Measurements from ENCODE around the gene KRT25. TPM values are rescaled to one million over a fixed set of nuclear protein-coding genes. Genes with fewer than 3 reads are reported as not detected.
"Not testable (repeated sequence)": the region's sequence is repeated elsewhere in the genome, so short reads cannot be mapped to it uniquely, and the experiment has no call there.

Gene KRT25
- total RNA-seq, 1 donor from 2014 or later, result not detected

DNA sequence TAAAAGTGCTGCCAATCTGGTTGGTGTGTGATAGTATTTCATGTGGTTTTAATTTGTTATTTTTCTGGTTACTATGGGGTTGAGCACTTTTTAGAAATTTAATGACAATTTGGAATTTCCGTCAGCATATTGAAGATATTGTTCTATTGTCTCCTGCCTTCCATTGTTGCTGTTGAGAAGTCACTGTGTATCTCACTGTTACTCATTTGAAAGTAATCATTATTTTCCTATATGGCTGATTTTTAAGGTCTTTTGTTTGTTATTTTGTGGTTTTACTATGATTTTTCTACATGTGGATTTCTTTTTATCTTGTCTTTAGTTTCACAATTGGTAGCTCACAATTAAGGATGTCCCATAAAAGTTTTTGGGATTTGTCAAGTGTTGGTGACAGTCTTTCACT, 8.6 kb upstream of the KRT25 start:
- DNase-seq (ENCODE audit: low spot score), result no peak

DNA sequence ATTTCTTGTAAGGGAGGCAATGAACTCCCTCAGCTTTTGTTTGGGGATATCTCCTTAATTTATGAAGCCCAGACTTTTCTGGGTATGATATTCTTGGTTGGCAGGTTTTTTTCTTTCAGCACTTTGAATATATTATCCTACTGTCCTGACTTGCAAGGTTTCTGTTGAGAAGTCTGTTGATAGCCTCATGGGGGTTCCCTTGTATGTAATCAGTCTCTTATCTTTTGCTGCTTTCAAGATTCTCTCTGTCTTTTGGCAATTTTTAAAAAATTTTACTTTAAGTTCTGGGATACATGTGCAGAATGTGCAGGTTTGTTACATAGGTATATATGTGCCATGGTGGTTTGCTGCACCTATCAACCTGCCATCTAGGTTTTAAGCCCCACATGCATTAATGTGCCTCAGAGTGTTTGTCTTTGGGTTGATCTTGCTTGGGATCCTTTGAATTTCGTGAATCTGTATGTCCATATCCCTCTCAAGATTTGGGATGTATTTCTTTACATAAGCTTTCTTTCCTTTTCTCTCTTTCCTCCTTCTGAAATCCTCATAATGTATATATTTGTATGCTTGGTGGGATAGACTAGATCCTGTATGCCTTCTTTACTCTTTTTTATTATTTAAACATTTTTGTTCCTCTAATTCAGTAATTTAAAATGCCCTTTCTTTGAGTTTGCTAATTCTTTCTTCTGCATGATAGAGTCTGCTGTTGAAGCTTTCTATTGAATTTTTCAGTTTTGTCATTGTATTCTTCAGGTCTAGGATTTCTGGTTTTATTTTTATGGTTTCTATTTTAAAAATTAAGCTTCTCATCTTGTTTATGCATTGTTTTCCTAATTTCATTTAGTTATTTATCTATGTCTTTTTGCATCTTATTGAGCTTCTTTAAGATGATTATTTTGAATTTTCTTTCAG, 5.2 kb upstream of the KRT25 start:
- intact Hi-C loops (cut with DNase I), result no loop called here
- no peak for DNase-seq (ENCODE audit: low spot score)

More for the DNA sequence above, 8.6 kb upstream of the KRT25 start:
- intact Hi-C loops (cut with DNase I), result no loop called here

- intact Hi-C loops (cut with DNase I), result no loop called here
- DNase-seq (ENCODE audit: low spot score), result no peak
Observed at GRCh38 chr17:40753804-40754203, 1.3 kb downstream of the KRT25 start.

DNA sequence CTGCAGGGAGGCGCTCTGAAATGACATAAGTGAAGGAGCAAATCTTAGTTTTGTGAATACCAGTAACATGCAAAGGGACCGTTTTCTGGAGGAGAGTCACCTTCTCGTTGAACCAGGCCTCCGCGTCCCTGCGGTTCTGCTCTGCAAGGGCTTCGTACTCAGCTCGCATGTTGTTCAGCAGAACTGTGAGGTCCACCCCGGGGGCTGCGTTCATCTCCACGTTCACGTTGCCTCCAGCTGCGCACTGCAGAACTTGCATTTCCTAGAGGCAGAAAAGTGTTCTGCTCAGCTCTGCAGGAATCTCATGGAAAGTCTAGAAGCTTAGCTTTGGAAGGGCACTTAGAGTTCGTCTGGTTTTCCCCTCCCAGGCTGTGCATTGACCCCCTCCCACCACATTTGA, 4.1 kb downstream of the KRT25 start:
- no peak for DNase-seq (ENCODE audit: low spot score)
- intact Hi-C loops (cut with DNase I), result no loop called here

DNA sequence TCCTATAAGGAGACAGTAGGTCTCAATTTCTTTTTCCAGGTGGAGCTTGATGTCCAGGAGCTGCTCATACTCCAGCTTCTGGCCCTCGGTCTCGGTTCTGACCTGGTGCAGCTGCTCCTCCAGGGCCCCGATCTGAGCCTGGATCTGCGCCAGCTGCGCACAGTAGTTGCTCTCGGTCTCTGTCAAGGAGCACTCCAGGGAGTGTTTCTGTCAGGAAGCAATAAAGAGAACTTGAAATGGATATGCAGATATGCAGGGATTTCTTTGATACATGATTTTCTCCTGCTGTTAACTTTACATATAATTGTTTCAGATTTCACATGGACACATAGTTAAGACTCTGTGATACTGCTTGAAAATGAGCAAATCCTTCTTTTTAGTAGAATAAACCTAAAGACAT, 4.7 kb downstream of the KRT25 start:
- intact Hi-C loops (cut with DNase I), result no loop called here
- no peak for DNase-seq (ENCODE audit: low spot score)

DNA sequence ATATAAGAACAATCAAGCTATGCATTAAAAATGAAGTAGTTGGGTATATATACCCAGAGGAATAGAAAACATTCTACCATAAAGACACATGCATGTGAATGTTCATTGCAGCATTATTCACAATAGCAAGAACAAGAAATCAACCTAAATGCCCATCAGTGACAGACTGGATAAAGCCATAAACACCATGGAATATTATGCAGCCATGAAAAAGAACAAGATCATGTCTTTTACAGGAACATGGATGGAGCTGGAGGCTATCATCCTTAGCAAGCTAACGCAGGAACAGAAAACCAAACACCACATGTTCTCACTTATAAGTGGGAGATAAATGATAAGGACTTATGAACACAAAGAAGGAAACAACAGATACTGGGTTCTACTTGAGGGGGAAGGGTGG, 6.5 kb downstream of the KRT25 start:
- DNase-seq (ENCODE audit: low spot score); intact Hi-C loops (cut with DNase I): not testable (repeated sequence)

DNA sequence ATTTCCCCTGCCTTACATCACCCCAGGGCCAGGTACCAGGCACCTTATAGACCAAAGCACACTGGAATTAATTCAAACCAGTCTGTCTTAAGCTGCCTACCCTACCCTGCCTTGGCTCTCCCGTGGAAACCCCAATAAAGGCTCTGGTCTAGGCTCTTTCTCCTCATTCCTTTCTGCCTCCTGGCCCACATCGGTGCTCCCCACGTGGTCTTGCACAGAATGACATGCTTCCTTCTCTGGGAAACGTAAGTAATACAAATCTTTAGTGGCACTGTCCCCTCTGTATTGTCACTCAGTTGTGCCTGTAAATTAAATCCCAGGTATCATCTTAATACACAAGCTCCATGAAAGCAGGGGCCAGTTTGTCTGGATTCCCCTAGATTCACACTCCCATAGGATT, 16.6 kb downstream of the KRT25 start:
- intact Hi-C loops (cut with DNase I), result no loop called here
- no peak for DNase-seq (ENCODE audit: low spot score)

- intact Hi-C loops (cut with DNase I), result no loop called here
Observed at GRCh38 chr17:40735016-40735415, 20.1 kb downstream of the KRT25 start.

DNA sequence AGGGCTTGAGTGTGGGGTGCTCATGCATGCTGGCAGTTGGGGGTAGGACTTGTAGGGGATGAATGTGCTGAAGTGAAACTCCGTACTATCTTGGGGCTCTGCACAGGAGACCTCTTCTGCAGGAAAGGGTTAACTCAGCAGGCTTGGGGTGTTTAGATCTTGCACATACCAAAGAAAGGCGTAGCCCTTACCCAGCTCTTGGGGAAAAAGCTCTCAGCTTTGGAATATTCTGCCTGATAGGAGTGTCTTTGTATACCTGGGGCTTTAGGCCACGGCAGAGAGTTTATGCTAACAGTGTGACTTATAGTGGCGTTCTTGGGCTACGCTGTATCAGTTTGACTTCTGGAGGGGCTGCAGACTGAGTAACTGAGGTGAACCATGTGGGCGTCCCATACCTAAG, 21.1 kb downstream of the KRT25 start:
- intact Hi-C loops (cut with DNase I), result no loop called here
- DNase-seq (ENCODE audit: low spot score), result no peak

More at GRCh38 chr17:40735016-40735415, 20.1 kb downstream of the KRT25 start:
- no peak for DNase-seq (ENCODE audit: low spot score)

DNA sequence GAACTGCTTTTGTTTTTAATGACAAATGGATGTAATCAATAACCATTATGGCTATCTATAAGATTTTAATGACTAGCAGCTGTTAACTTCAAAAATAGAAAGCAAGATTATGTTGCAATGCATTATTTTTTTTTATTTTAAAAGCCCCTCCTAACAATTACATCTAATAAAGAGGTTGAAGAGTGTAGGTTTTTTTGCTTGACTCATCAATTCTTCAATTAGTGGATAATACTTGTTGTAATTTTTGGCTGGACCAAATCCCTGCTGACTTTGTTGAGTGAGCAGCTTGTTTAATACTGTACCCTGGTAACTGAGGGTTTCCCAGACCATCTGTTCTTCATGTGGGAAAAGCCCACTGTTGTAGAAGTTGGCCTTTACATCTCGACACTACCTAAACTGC, 24.2 kb downstream of the KRT25 start:
- no peak for DNase-seq (ENCODE audit: low spot score)
- intact Hi-C loops (cut with DNase I), result no loop called here

DNA sequence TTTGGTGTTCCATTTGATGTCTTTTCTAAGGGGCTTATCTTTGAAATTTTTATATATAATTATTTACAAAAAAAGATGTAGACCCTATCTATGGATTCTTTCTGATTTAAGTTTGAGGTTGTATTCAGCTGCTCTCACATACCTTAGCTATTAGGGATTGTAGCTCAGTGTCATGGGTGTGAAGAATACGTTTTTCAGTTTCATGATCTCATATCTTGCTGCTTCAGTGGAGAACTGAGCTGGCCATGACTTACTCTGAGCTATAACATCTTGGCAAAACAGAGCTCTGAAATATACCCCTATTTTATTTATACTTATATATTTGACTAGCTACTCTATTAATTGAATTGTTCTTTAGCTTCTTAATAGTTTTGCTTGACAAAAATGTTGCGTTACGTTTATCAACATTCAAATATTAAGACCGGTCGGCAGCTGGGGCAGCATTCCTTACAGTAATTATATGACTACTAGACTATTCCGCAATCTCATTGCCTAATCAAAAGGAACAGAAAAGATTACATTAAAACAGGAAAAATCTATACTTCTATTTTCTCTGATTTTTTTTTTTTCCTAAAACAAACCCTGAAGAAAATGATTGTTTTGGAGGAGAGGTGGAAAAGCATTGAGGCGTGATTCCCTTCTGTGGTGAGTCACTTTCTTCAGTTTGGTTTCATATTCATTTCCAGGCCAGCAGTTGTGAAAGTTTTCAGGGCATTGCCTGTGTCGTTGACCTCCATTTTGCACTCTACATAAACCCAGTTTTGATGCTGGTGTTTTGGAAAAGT, 27.5 kb downstream of the KRT25 start:
- DNase-seq (ENCODE audit: low spot score), result no peak
- intact Hi-C loops (cut with DNase I), result no loop called here

- intact Hi-C loops (cut with DNase I), result no loop called here
- DNase-seq (ENCODE audit: low spot score), result no peak
Observed at GRCh38 chr17:40726919-40727318, 28.2 kb downstream of the KRT25 start.

DNA sequence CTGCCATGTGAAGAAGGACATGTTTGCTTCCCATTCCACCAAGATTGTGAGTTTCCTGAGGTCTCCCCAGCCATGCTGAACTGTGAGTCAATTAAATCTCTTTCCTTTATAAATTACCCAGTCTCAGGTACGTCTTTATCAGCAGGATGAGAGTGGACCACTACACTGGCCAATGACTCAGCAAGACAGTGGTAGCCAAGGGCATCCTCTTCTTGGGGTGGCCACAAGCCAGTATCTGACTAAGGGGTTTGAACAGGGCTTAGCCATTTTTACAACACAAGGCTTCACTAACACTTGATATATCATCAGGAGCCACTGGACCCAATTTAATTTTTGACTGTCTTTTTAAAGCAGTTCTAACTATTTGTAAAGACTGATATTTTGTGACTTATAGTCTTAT, 30.5 kb downstream of the KRT25 start:
- intact Hi-C loops (cut with DNase I), result no loop called here
- DNase-seq (ENCODE audit: low spot score), result no peak

DNA sequence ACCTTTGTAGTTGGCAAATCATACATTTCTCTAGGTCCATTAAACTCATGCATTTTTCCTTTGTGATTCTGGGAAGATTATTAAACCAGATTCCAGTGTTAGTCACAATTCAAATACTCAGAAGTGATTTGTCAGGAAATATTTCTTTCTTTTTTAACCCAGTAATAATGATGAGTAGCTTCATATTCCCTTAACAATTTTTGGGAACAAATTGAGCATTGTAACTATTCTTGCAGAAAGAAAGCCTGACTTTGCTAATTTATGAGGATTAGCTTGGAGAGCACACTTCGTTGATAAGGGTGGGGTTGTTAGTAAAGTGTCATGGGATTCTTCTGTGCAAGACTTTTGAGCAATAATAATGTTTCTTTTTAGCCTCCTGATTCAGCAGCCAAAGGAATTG, 32.9 kb downstream of the KRT25 start:
- DNase-seq (ENCODE audit: low spot score), result no peak
- intact Hi-C loops (cut with DNase I), result no loop called here

- no peak for DNase-seq (ENCODE audit: low spot score)
Observed at GRCh38 chr17:40720899-40721298, 34.2 kb downstream of the KRT25 start.

GRCh38 chr17:40718930-40719329, 36.2 kb downstream of the KRT25 start:
- intact Hi-C loops (cut with DNase I), result no loop called here
- no peak for DNase-seq (ENCODE audit: low spot score)

More at GRCh38 chr17:40720899-40721298, 34.2 kb downstream of the KRT25 start:
- intact Hi-C loops (cut with DNase I), result no loop called here

GRCh38 chr17:40717776-40718175, 37.4 kb downstream of the KRT25 start:
- DNase-seq (ENCODE audit: low spot score), result no peak

GRCh38 chr17:40714473-40714872, 40.7 kb downstream of the KRT25 start:
- intact Hi-C loops (cut with DNase I), result no loop called here
- DNase-seq (ENCODE audit: low spot score), result no peak

More at GRCh38 chr17:40717776-40718175, 37.4 kb downstream of the KRT25 start:
- intact Hi-C loops (cut with DNase I), result no loop called here

GRCh38 chr17:40707745-40708144, 47.4 kb downstream of the KRT25 start:
- intact Hi-C loops (cut with DNase I), result no loop called here
- DNase-seq (ENCODE audit: low spot score), result no peak

- no peak for DNase-seq (ENCODE audit: low spot score)
- intact Hi-C loops (cut with DNase I), result no loop called here
Observed at GRCh38 chr17:40705584-40705983, 49.5 kb downstream of the KRT25 start.

DNA sequence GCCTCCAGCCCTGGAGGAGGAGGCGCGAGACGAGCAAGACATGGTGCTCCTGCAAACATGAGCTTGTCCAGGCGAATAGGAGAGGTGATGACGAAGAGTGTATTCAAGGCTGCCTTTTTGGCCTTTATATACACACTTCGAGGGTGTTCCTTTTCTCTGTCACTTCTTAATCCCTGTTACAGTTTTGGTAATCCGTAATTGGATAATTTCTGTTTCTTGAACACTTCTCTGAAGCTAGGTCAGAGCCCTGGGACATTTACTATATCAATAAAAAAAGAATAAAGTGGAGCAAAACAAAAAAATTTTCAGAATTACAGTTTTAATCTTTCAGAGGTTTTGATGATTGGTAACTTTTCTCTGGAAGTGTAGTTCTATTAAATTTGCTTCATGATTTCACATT, 51.5 kb downstream of the KRT25 start, which contains the start of gene KRT24:
Gene KRT24 (minus strand): TSS at position 101 of the 400 bp plus-strand sequence. CDS start 59 bp downstream, at position 42.
- no peak for DNase-seq (ENCODE audit: low spot score)
- intact Hi-C loops (cut with DNase I), result no loop called here
